IMR-90 (cell line): ENCODE data around the gene WIPF1. TPM values are rescaled to one million over a fixed set of nuclear protein-coding genes. Genes with fewer than 3 reads are reported as not detected.

Experiments
- ATAC-seq: fragments of 200-7000 bp; cut with Tn5 transposase; 2 replicates; pipeline ENCODE4 v1.9.1; 2020; ENCODE audit warnings: low read depth, mild to moderate bottlenecking, moderate library complexity
- BruUV-seq: library from RNA; stranded (reverse); fragments of 400-500 nt; replicated peaks from 2 replicates; lab custom pipeline; 2021; lab: Mats Ljungman, UMichigan
- CTCF ChIA-PET: fragments of 300-600 bp; formaldehyde crosslinking; extraction: SDS; loops from one replicate; lab custom pipeline; 2021; ENCODE audit warnings: antibody characterized with exemption; lab: Yijun Ruan, JAX
- POLR2A ChIA-PET: fragments of 300-600 bp; sonication (Branson Sonifier 250); formaldehyde crosslinking; loops from one replicate; lab custom pipeline; 2022; ENCODE audit warnings: antibody characterized with exemption; ENCODE audit not compliant: unreplicated experiment; lab: Charles Lee
- DNase-seq: peaks from one replicate; pipeline ENCODE4 v3.0.0; 2013
- H2AFZ ChIP-seq: replicated peaks from 2 replicates; pipeline ENCODE3; 2013; ENCODE audit warnings: low read length, mild to moderate bottlenecking; ENCODE audit not compliant: poor library complexity
- H2AK5ac ChIP-seq: 2 replicates; pipeline ENCODE4 v1.6.1; 2013; ENCODE audit warnings: low read depth, low read length, inconsistent platforms
- H2AK9ac ChIP-seq: replicated peaks from 2 replicates; pipeline ENCODE3; 2013; ENCODE audit warnings: mild to moderate bottlenecking, low read depth, low read length, moderate library complexity; ENCODE audit not compliant: poor library complexity
- H2BK120ac ChIP-seq: 2 replicates; pipeline ENCODE4 v1.6.1; 2013; ENCODE audit warnings: low read depth, low read length, inconsistent platforms
- H2BK15ac ChIP-seq: 3 replicates; pipeline ENCODE4 v1.6.1; 2013; ENCODE audit warnings: low read depth, low read length, inconsistent platforms
- H2BK20ac ChIP-seq: 2 replicates; pipeline ENCODE4 v1.6.1; 2013; ENCODE audit warnings: low read depth, mild to moderate bottlenecking, inconsistent platforms, low read length, moderate library complexity
- H2BK5ac ChIP-seq: 2 replicates; pipeline ENCODE4 v1.6.1; 2013; ENCODE audit warnings: mild to moderate bottlenecking, low read depth, low read length, inconsistent platforms; ENCODE audit not compliant: poor library complexity, severe bottlenecking
- H3K14ac ChIP-seq: replicated peaks from 2 replicates; pipeline ENCODE4 v1.6.1; 2013; ENCODE audit warnings: low read depth, low read length, inconsistent platforms
- H3K18ac ChIP-seq: 2 replicates; pipeline ENCODE4 v1.6.1; 2013; ENCODE audit warnings: low read depth, low read length, control low read depth
- H3K23ac ChIP-seq: 2 replicates; pipeline ENCODE4 v1.6.1; 2013; ENCODE audit warnings: low read depth, low read length, inconsistent platforms
- H3K27ac ChIP-seq: 2 replicates; pipeline ENCODE4 v1.5.1; 2013; ENCODE audit warnings: mild to moderate bottlenecking, control low read depth, low read length; ENCODE audit not compliant: insufficient read depth
- H3K27me3 ChIP-seq: 2 replicates; pipeline ENCODE4 v1.6.1; 2013; ENCODE audit warnings: low read length; ENCODE audit not compliant: control insufficient read depth, insufficient read depth
- H3K36me3 ChIP-seq: 2 replicates; pipeline ENCODE4 v1.6.1; 2013; ENCODE audit warnings: low read length, mixed read lengths; ENCODE audit not compliant: control insufficient read depth, insufficient read depth
- H3K4ac ChIP-seq: 2 replicates; pipeline ENCODE4 v1.6.1; 2013; ENCODE audit warnings: low read depth, low read length, inconsistent platforms
- H3K4me1 ChIP-seq: 2 replicates; pipeline ENCODE4 v1.6.1; 2013; ENCODE audit warnings: low read length, mixed read lengths; ENCODE audit not compliant: control insufficient read depth, insufficient read depth
- H3K4me2 ChIP-seq: 2 replicates; pipeline ENCODE4 v1.6.1; 2013; ENCODE audit warnings: low read depth, mild to moderate bottlenecking, control low read depth, low read length, moderate library complexity
- H3K4me3 ChIP-seq: 2 replicates; pipeline ENCODE4 v1.5.1; 2013; ENCODE audit warnings: low read depth, mild to moderate bottlenecking, control low read depth, low read length, moderate library complexity; ENCODE audit not compliant: insufficient read depth
- H3K56ac ChIP-seq: 2 replicates; pipeline ENCODE4 v1.6.1; 2013; ENCODE audit warnings: low read length, inconsistent platforms; ENCODE audit not compliant: insufficient read depth; ENCODE audit errors: extremely low read depth
- H3K79me1 ChIP-seq, 2 experiments: 2 replicates each; pipeline ENCODE4 v1.6.1; 2013; ENCODE audit warnings: low read length in 2 of 2, inconsistent platforms in 1 of 2, low read depth in 1 of 2
- H3K9ac ChIP-seq: 2 replicates; pipeline ENCODE4 v1.6.1; 2013; ENCODE audit warnings: low read depth, low read length, control low read depth
- H3K9me1 ChIP-seq: 2 replicates; pipeline ENCODE4 v1.6.1; 2013; ENCODE audit warnings: low read length, inconsistent platforms; ENCODE audit not compliant: insufficient read depth
- H3K9me3 ChIP-seq: 2 replicates; pipeline ENCODE4 v1.6.1; 2013; ENCODE audit warnings: low read length; ENCODE audit not compliant: control insufficient read depth, insufficient read depth
- H4K20me1 ChIP-seq: 2 replicates; pipeline ENCODE4 v1.6.1; 2013; ENCODE audit warnings: low read length, inconsistent platforms; ENCODE audit not compliant: insufficient read depth
- H4K5ac ChIP-seq: 2 replicates; pipeline ENCODE4 v1.6.1; 2013; ENCODE audit warnings: mild to moderate bottlenecking, low read depth, low read length, control low read depth
- H4K8ac ChIP-seq, 2 experiments: 2 replicates each; pipeline ENCODE4 v1.6.1; 2013; ENCODE audit warnings: low read depth in 2 of 2, low read length in 2 of 2, control low read depth in 1 of 2, inconsistent platforms in 1 of 2
- H4K91ac ChIP-seq: 2 replicates; pipeline ENCODE4 v1.6.1; 2013; ENCODE audit warnings: low read depth, low read length, inconsistent platforms; ENCODE audit not compliant: insufficient read depth
- BHLHE40 ChIP-seq: fragments of 150-350 bp; IDR thresholded peaks from 2 replicates; pipeline ENCODE4 v1.6.1; 2016; ENCODE audit warnings: mild to moderate bottlenecking, low read depth, low read length
- CEBPB ChIP-seq: IDR thresholded peaks from 2 replicates; pipeline ENCODE4 v1.6.1; 2012; ENCODE audit warnings: low read depth, low read length, improper control_type of control experiment
- CHD1 ChIP-seq: IDR thresholded peaks from 2 replicates; pipeline ENCODE4 v1.6.1; 2012; ENCODE audit warnings: low read depth, low read length, improper control_type of control experiment
- MAFK ChIP-seq: IDR thresholded peaks from 2 replicates; pipeline ENCODE4 v1.6.1; 2012; ENCODE audit warnings: low read depth, low read length, improper control_type of control experiment
- MAZ ChIP-seq: IDR thresholded peaks from 2 replicates; pipeline ENCODE4 v1.6.1; 2012; ENCODE audit warnings: low read depth, mild to moderate bottlenecking, low read length, improper control_type of control experiment, moderate library complexity, borderline replicate concordance
- MXI1 ChIP-seq: IDR thresholded peaks from 2 replicates; pipeline ENCODE4 v1.6.1; 2012; ENCODE audit warnings: low read depth, mild to moderate bottlenecking, low read length, moderate library complexity, borderline replicate concordance
- NFE2L2 ChIP-seq: fragments of 150-350 bp; IDR thresholded peaks from 2 replicates; pipeline ENCODE4 v1.6.1; 2016; ENCODE audit warnings: low read depth, mild to moderate bottlenecking, low read length
- POLR2A ChIP-seq: IDR thresholded peaks from 2 replicates; pipeline ENCODE4 v1.6.1; 2012; ENCODE audit warnings: mild to moderate bottlenecking, low read depth, low read length
- RAD21 ChIP-seq: IDR thresholded peaks from 2 replicates; pipeline ENCODE4 v1.6.1; 2012; ENCODE audit warnings: low read length, improper control_type of control experiment
- RCOR1 ChIP-seq: IDR thresholded peaks from 2 replicates; pipeline ENCODE4 v1.6.1; 2012; ENCODE audit warnings: mild to moderate bottlenecking, low read length, improper control_type of control experiment; ENCODE audit not compliant: insufficient replicate concordance
- RFX5 ChIP-seq: IDR thresholded peaks from 2 replicates; pipeline ENCODE4 v1.8.0; 2012; ENCODE audit warnings: low read depth, mild to moderate bottlenecking, low read length, moderate library complexity
- SMC3 ChIP-seq: fragments of 150-350 bp; IDR thresholded peaks from 2 replicates; pipeline ENCODE4 v1.6.1; 2016; ENCODE audit warnings: low read depth, mild to moderate bottlenecking, antibody characterized with exemption, low read length, moderate library complexity
- WGBS, 2 experiments: methylation state at CpG; one replicate each; pipeline versions ENCODE4 v1.1.5 to v1.1.7; 2013; ENCODE audit warnings: missing lambda C conversion rate in 2 of 2; ENCODE audit not compliant: insufficient read length in 1 of 2; ENCODE audit errors: extremely low coverage in 2 of 2; 5-methylcytosine and 5-hydroxymethylcytosine counted together
- dilution Hi-C: fragments of 300-500 bp; cut with HindIII; formaldehyde crosslinking; loops from one replicate; pipeline ENCODE4 v1.14.3; 2018; ENCODE audit warnings: low sequenced_read_pairs; ENCODE audit not compliant: unreplicated experiment
- in situ Hi-C: fragments of 300-500 bp; cut with MboI; formaldehyde crosslinking; loops from 3 replicates; pipeline ENCODE4 v1.14.3; 2019; ENCODE audit warnings: low sequenced_read_pairs, inconsistent platforms, mixed read lengths
- intact Hi-C: fragments of 100-400 bp; cut with micrococcal nuclease; formaldehyde crosslinking; loops from 2 replicates; pipeline ENCODE4 v1.10.0; 2022
- polyA plus RNA-seq, 3 experiments: library from polyadenylated mRNA; depleted of rRNA; stranded (reverse); fragments of >200 nt; gene quantifications; 2 replicates each; pipeline ENCODE4 v1.2.3, GENCODE V29; 2012; ENCODE audit warnings: low replicate concordance in 1 of 3
- total RNA-seq: library from RNA; depleted of rRNA; stranded (reverse); fragments of >200 nt; gene quantifications from 2 replicates; pipeline ENCODE4 v1.2.3, GENCODE V29; 2012
- TF ChIP-seq, protein P1 (sequence below): fragments of 150-350 bp; IDR thresholded peaks from 2 replicates; pipeline ENCODE4 v1.6.1; 2017; ENCODE audit warnings: mild to moderate bottlenecking, antibody characterized with exemption, low read length, low read depth
- TF ChIP-seq, protein P2 (sequence below): fragments of 150-350 bp; IDR thresholded peaks from 2 replicates; pipeline ENCODE4 v1.6.1; 2016; ENCODE audit warnings: low read depth, mild to moderate bottlenecking, low read length, moderate library complexity, borderline replicate concordance
- TF ChIP-seq, protein P3 (sequence below): conservative IDR thresholded peaks from 2 replicates; pipeline ENCODE4 v1.5.1; 2012; ENCODE audit warnings: mild to moderate bottlenecking, low read depth, low read length, improper control_type of control experiment

Gene WIPF1
- total and polyA plus RNA-seq, 2 of the 4 experiments (the other 2 are of a cell fraction): 2.7 to 13.5 TPM

DNA sequence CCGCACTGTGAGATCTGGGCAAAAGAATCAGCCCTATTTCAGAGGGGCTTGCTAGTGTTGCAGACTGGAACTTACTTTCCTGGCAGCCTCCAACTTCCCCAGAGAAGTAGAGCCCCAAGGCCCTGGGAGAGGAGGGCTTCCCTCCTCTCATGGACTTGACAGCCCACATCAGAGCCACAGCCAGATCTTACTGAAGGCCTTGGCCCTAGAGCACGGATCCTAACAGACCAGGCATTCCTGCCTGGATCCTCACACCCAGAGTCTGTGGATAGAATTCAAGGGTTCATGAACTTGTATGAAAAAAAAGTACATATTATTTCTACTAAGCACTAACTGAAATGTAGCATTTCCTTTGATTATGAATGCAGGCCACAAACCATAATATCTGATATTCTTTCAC is 8.3 kb downstream of the WIPF1 start:
- in situ Hi-C loops: no loop called here
- CTCF ChIA-PET: no interaction called here
- dilution Hi-C loops: no loop called here

More for the DNA sequence above, 8.3 kb downstream of the WIPF1 start:
- H2BK120ac ChIP-seq: no peak overlapping the region
- no peak overlapping the region for H3K27ac ChIP-seq
- no CpG with 5 or more reads among the region's 2 CpGs for WGBS, 2 experiments
- H3K18ac ChIP-seq: no peak overlapping the region
- H3K4me3 ChIP-seq: no peak overlapping the region
- H3K9ac ChIP-seq: no peak overlapping the region
- H3K9me3 ChIP-seq: no peaks in the 10 kb centered on the region
- no TSS peak for BruUV-seq
- H3K36me3 ChIP-seq: no peaks in the 10 kb centered on the region
- H3K27me3 ChIP-seq: no peaks in the 10 kb centered on the region
- intact Hi-C loops: no loop called here
- no peak overlapping the region for H2AK5ac ChIP-seq
- no peak overlapping the region for H3K4me2 ChIP-seq
- H3K4ac ChIP-seq: no peak overlapping the region
- no peak overlapping the region for H2AK9ac ChIP-seq
- H3K9me1 ChIP-seq: peaks cover 11% of the 10 kb centered on the region
- DNase-seq: no peak
- H4K8ac ChIP-seq: no peak overlapping the region
- TF ChIP-seq RAD21 (no peak), MXI1 (no peak), MAZ (no peak), CHD1 (no peak), RFX5 (no peak), CEBPB (no peak), SMC3 (no peak), RCOR1 (no peak), BHLHE40 (no peak), MAFK (no peak), POLR2A (no peak), NFE2L2 (no peak)
- TF ChIP-seq, protein P1, sequence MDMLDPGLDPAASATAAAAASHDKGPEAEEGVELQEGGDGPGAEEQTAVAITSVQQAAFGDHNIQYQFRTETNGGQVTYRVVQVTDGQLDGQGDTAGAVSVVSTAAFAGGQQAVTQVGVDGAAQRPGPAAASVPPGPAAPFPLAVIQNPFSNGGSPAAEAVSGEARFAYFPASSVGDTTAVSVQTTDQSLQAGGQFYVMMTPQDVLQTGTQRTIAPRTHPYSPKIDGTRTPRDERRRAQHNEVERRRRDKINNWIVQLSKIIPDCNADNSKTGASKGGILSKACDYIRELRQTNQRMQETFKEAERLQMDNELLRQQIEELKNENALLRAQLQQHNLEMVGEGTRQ: no peak
- TF ChIP-seq, protein P2, sequence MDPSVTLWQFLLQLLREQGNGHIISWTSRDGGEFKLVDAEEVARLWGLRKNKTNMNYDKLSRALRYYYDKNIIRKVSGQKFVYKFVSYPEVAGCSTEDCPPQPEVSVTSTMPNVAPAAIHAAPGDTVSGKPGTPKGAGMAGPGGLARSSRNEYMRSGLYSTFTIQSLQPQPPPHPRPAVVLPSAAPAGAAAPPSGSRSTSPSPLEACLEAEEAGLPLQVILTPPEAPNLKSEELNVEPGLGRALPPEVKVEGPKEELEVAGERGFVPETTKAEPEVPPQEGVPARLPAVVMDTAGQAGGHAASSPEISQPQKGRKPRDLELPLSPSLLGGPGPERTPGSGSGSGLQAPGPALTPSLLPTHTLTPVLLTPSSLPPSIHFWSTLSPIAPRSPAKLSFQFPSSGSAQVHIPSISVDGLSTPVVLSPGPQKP: no peak
- TF ChIP-seq, protein P3, sequence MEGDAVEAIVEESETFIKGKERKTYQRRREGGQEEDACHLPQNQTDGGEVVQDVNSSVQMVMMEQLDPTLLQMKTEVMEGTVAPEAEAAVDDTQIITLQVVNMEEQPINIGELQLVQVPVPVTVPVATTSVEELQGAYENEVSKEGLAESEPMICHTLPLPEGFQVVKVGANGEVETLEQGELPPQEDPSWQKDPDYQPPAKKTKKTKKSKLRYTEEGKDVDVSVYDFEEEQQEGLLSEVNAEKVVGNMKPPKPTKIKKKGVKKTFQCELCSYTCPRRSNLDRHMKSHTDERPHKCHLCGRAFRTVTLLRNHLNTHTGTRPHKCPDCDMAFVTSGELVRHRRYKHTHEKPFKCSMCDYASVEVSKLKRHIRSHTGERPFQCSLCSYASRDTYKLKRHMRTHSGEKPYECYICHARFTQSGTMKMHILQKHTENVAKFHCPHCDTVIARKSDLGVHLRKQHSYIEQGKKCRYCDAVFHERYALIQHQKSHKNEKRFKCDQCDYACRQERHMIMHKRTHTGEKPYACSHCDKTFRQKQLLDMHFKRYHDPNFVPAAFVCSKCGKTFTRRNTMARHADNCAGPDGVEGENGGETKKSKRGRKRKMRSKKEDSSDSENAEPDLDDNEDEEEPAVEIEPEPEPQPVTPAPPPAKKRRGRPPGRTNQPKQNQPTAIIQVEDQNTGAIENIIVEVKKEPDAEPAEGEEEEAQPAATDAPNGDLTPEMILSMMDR: no peak
- peaks cover 33% of the 10 kb centered on the region for H3K4me1 ChIP-seq
- peaks cover 3% of the 10 kb centered on the region; the same call in 1 of the 2 replicates for H4K20me1 ChIP-seq
- H4K5ac ChIP-seq: no peak overlapping the region
- POLR2A ChIA-PET: interaction anchor here (0.6 kb wide), 1 partner anchor 47 kb away, joined by 4 read pairs; no protein-coding TSS in a partner anchor
- H2AFZ ChIP-seq: no peak overlapping the region
- no peak overlapping the region for H4K91ac ChIP-seq
- H3K14ac ChIP-seq: no peak overlapping the region
- H2BK20ac ChIP-seq: no peak overlapping the region
- no peak overlapping the region for H2BK15ac ChIP-seq
- ATAC-seq: no peak
- H3K56ac ChIP-seq: no peak overlapping the region
- no peak overlapping the region for H2BK5ac ChIP-seq
- peaks cover 12 to 28% of the 10 kb centered on the region in 2 experiments for H3K79me1 ChIP-seq
- H3K23ac ChIP-seq: no peak overlapping the region
